Endothelial cell of umbilical vein (primary cell): ENCODE measurements around the gene NPB. TPM values are rescaled to one million over a fixed set of nuclear protein-coding genes. Genes with fewer than 3 reads are reported as not detected.

Source experiments
- BruUV-seq: library from RNA; stranded (reverse); fragments of 400-500 nt; replicated peaks from 2 replicates; lab custom pipeline; 2021; lab: Mats Ljungman, UMichigan
- CTCF ChIA-PET: fragments of 300-600, 350-600 bp; sonication (Branson Sonifier 250); formaldehyde crosslinking; loops from one replicate; lab custom pipeline; 2021; ENCODE audit warnings: antibody characterized with exemption, inconsistent platforms; lab: Charles Lee
- POLR2A ChIA-PET: fragments of 300-600, 350-600 bp; sonication (Branson Sonifier 250); formaldehyde crosslinking; loops from one replicate; lab custom pipeline; 2021; ENCODE audit warnings: antibody characterized with exemption, inconsistent platforms; lab: Charles Lee
- DNase-seq: peaks from one replicate; pipeline ENCODE4 v3.0.0-alpha.2; 2011; ENCODE audit warnings: low read depth, low spot score
- FAIRE-seq: peaks from 2 replicates; lab custom pipeline; 2011; peaks lifted over from hg19 to GRCh38; lab: Jason Lieb, UNC
- H2AFZ ChIP-seq: 2 replicates; pipeline ENCODE4 v1.6.0; 2012; ENCODE audit warnings: low read depth, low read length, control low read depth, inconsistent platforms
- H3K27ac ChIP-seq: 2 replicates; pipeline ENCODE4 v1.5.1; 2011; ENCODE audit warnings: low read depth, mild to moderate bottlenecking, control low read depth, low read length, moderate library complexity; ENCODE audit not compliant: insufficient read depth
- H3K27me3 ChIP-seq, 2 experiments: 2 replicates each; pipeline versions ENCODE4 v1.6.0 to v1.6.1; 2011; ENCODE audit warnings: low read length in 2 of 2, mixed read lengths in 1 of 2; ENCODE audit not compliant: control insufficient read depth in 2 of 2, insufficient read depth in 2 of 2
- H3K36me3 ChIP-seq, 2 experiments: 2 replicates in 1 of 2; 3 replicates in 1 of 2; pipeline ENCODE4 v1.5.1; 2011; ENCODE audit warnings: low read length in 2 of 2, mild to moderate bottlenecking in 1 of 2, moderate library complexity in 1 of 2; ENCODE audit not compliant: control insufficient read depth in 2 of 2, insufficient read depth in 2 of 2; ENCODE audit errors: extremely low read depth in 1 of 2
- H3K4me1 ChIP-seq: 3 replicates; pipeline ENCODE4 v1.5.1; 2011; ENCODE audit warnings: mild to moderate bottlenecking, low read length; ENCODE audit not compliant: control insufficient read depth, insufficient read depth; ENCODE audit errors: extremely low read depth
- H3K4me2 ChIP-seq: 2 replicates; pipeline ENCODE4 v1.6.1; 2011; ENCODE audit warnings: low read length, control low read depth, mixed read lengths; ENCODE audit not compliant: insufficient read depth
- H3K4me3 ChIP-seq, 3 experiments: fragments of 200-600 bp in 1 of 3; sonication (generic), shearing (Covaris generic) in 1 of 3; replicated peaks in 1 of 3; 2 replicates each; pipeline ENCODE4 v1.5.1; 2011 to 2016; ENCODE audit warnings: control low read depth in 3 of 3, low read length in 3 of 3, mild to moderate bottlenecking in 2 of 3, inconsistent platforms in 1 of 3, low read depth in 1 of 3, moderate library complexity in 1 of 3; ENCODE audit not compliant: insufficient read depth in 1 of 3
- H3K79me2 ChIP-seq: 2 replicates; pipeline ENCODE4 v1.6.0; 2012; ENCODE audit warnings: low read length, inconsistent platforms; ENCODE audit not compliant: control insufficient read depth, insufficient read depth
- H3K9ac ChIP-seq: replicated peaks from 2 replicates; pipeline ENCODE3; 2011; ENCODE audit warnings: low read length, control low read depth; ENCODE audit not compliant: insufficient read depth; ENCODE audit errors: extremely low read depth
- H3K9me1 ChIP-seq: replicated peaks from 3 replicates; pipeline ENCODE4 v1.6.0; 2011; ENCODE audit warnings: mild to moderate bottlenecking, low read length; ENCODE audit not compliant: control insufficient read depth, insufficient read depth; ENCODE audit errors: extremely low read depth
- H3K9me3 ChIP-seq: replicated peaks from 2 replicates; pipeline ENCODE4 v1.5.1; 2012; ENCODE audit warnings: low read length, inconsistent platforms; ENCODE audit not compliant: control insufficient read depth, insufficient read depth
- H4K20me1 ChIP-seq: replicated peaks from 2 replicates; pipeline ENCODE3; 2011; ENCODE audit warnings: mild to moderate bottlenecking, low read length; ENCODE audit not compliant: control insufficient read depth, insufficient read depth; ENCODE audit errors: extremely low read depth
- CTCF ChIP-seq, 2 donors: IDR thresholded peaks; 1 replicate in 1 of 2; 2 replicates in 1 of 2; pipeline ENCODE4 v1.5.1; 2011; ENCODE audit warnings: low read length in 2 of 2, mild to moderate bottlenecking in 2 of 2, moderate library complexity in 2 of 2, control low read depth in 1 of 2, inconsistent platforms in 1 of 2, low read depth in 1 of 2; ENCODE audit not compliant: insufficient read depth in 1 of 2; ENCODE audit errors: extremely low read depth in 1 of 2
- EZH2 ChIP-seq: IDR thresholded peaks from 2 replicates; pipeline ENCODE4 v1.6.1; 2012; ENCODE audit warnings: borderline replicate concordance, low read depth, mild to moderate bottlenecking, moderate library complexity, low read length, inconsistent platforms; ENCODE audit not compliant: severe bottlenecking
- FOS ChIP-seq: IDR thresholded peaks from 2 replicates; pipeline ENCODE4 v1.6.1; 2011; ENCODE audit warnings: mild to moderate bottlenecking, low read length, moderate library complexity, borderline replicate concordance; ENCODE audit not compliant: insufficient read depth
- GATA2 ChIP-seq: IDR thresholded peaks from 2 replicates; pipeline ENCODE4 v1.7.0; 2011; ENCODE audit warnings: low read depth, mild to moderate bottlenecking, moderate library complexity, mixed read lengths, low read length; ENCODE audit not compliant: insufficient read length, insufficient read depth
- JUN ChIP-seq: IDR thresholded peaks from 2 replicates; pipeline ENCODE4 v1.6.1; 2011; ENCODE audit warnings: borderline replicate concordance, low read depth; ENCODE audit not compliant: insufficient read length, insufficient read depth
- MAX ChIP-seq: IDR thresholded peaks from 2 replicates; pipeline ENCODE4 v1.6.1; 2011; ENCODE audit not compliant: insufficient read depth, insufficient read length
- MYC ChIP-seq: IDR thresholded peaks from one replicate; pipeline ENCODE4 v1.6.1; 2011; ENCODE audit warnings: mild to moderate bottlenecking, low read depth, low read length
- POLR2A ChIP-seq: IDR thresholded peaks from 2 replicates; pipeline ENCODE4 v1.6.1; 2012; ENCODE audit warnings: low read depth, mild to moderate bottlenecking, control low read depth, low read length
- POLR2AphosphoS5 ChIP-seq: IDR thresholded peaks from 2 replicates; pipeline ENCODE4 v1.6.1; 2012; ENCODE audit warnings: low read depth, mild to moderate bottlenecking, control low read depth, low read length, moderate library complexity; ENCODE audit not compliant: insufficient read depth
- dilution Hi-C: fragments of 300-500 bp; cut with MboI; formaldehyde crosslinking; loops from one replicate; pipeline ENCODE4 v1.15.0; 2019; ENCODE audit warnings: low sequenced_read_pairs; ENCODE audit not compliant: extremely low pct_ligation_motif_present
- intact Hi-C: fragments of 100-400 bp; cut with micrococcal nuclease; formaldehyde crosslinking; loops from one replicate; pipeline ENCODE4 v1.10.0; 2022
- polyA plus RNA-seq, 4 experiments: library from polyadenylated mRNA; depleted of rRNA in 3 of 4; stranded (reverse) in 3 of 4; unstranded in 1 of 4; fragments of >200 nt; gene quantifications; 2 replicates each; pipeline versions ENCODE4 v1.2.1 to v1.2.3, GENCODE V29; 2011 to 2012; ENCODE audit warnings: missing spikeins in 1 of 4
- total RNA-seq: library from RNA; stranded (reverse); gene quantifications from 2 replicates; pipeline ENCODE4 v1.2.3, GENCODE V29; 2021

The NPB gene
- total and polyA plus RNA-seq, 2 donors (not counting 3 experiments of a cell fraction or from before 2014, with no cell fraction given) = 0.33 to 0.42 TPM

- H3K79me2 ChIP-seq = peaks cover 37% of the 10 kb centered on the region
- DNase-seq = no peak
- H3K27me3 ChIP-seq = no peaks in the 10 kb centered on the region
- peaks cover 26 to 42% of the 10 kb centered on the region in 2 experiments for H3K36me3 ChIP-seq
- ChIA-PET POLR2A (no interaction called here), CTCF (no interaction called here)
- no peaks in the 10 kb centered on the region for H3K9me1 ChIP-seq
- dilution Hi-C loops = no loop called here
- no TSS peak for BruUV-seq
- no peak overlapping the region for H3K9ac ChIP-seq
- no peak overlapping the region for H3K4me3 ChIP-seq
- no peaks in the 10 kb centered on the region for H4K20me1 ChIP-seq
- no peak overlapping the region for H3K4me2 ChIP-seq
- TF ChIP-seq MYC = no peak
- no peak for TF ChIP-seq POLR2AphosphoS5
- no peak for FAIRE-seq
- peaks cover 10% of the 10 kb centered on the region for H3K4me1 ChIP-seq
- H3K9me3 ChIP-seq = no peaks in the 10 kb centered on the region
- intact Hi-C loops = no loop called here
- H3K27ac ChIP-seq = no peak overlapping the region
- H2AFZ ChIP-seq = no peak overlapping the region
Observed at GRCh38 chr17:81885454-81885853, 16.6 kb upstream of the NPB start.

GRCh38 chr17:81885869-81886548 is 16.0 kb upstream of the NPB start:
- Histone ChIP-seq H3K9me1 (no peaks in the 10 kb centered on the region), H3K9ac (no peak overlapping the region), H3K4me1 (peaks cover 13% of the 10 kb centered on the region), H3K4me2 (no peak overlapping the region), H2AFZ (no peak overlapping the region), H3K27ac (no peak overlapping the region), H3K36me3 (peaks cover 26 to 42% of the 10 kb centered on the region in 2 experiments), H3K4me3 (no peak overlapping the region), H3K27me3 (no peaks in the 10 kb centered on the region), H3K9me3 (no peaks in the 10 kb centered on the region), H4K20me1 (no peaks in the 10 kb centered on the region), H3K79me2 (peaks cover 43% of the 10 kb centered on the region)
- DNase-seq = no peak
- intact Hi-C loops (no loop called here), dilution Hi-C loops (no loop called here)
- POLR2A ChIA-PET = no interaction called here
- BruUV-seq = no TSS peak
- TF ChIP-seq CTCF (IDR thresholded peaks at IDR 0.05; ENCODE audit: extremely low read depth in 1 of 2, insufficient read depth in 1 of 2, low read depth in 1 of 2, low read length in 2 of 2) = no peak
- TF ChIP-seq MAX = no peak
- no peak for TF ChIP-seq POLR2A
- no peak for TF ChIP-seq JUN
- no peak for TF ChIP-seq EZH2
- no peak for TF ChIP-seq POLR2AphosphoS5
- no peak for TF ChIP-seq GATA2
- TF ChIP-seq MYC = no peak
- TF ChIP-seq FOS = no peak
- FAIRE-seq = no peak
- CTCF ChIA-PET = interaction anchor here (0.8 kb wide), 1 partner anchor 15 kb away, joined by 3 read pairs; the partner anchor contains the start of gene ARHGDIA
